Smooth muscle cell (in vitro differentiated cells): ENCODE results near the gene RGMA. TPM values are rescaled to one million over a fixed set of nuclear protein-coding genes. Genes with fewer than 3 reads are reported as not detected.

ENCODE experiments used
- DNase-seq: peaks from one replicate; lab custom pipeline; 2025; ENCODE audit not compliant: unreplicated experiment; lab: John Stamatoyannopoulos, UW
- H2AFZ ChIP-seq: fragments of 200-600 bp; sonication (generic); 2 replicates; pipeline ENCODE4 v1.6.0; 2016; ENCODE audit warnings: antibody characterized with exemption, low read depth, mild to moderate bottlenecking
- H3F3A ChIP-seq: fragments of 200-600 bp; sonication (generic); 2 replicates; pipeline ENCODE4 v1.6.0; 2017; ENCODE audit warnings: antibody characterized with exemption, low read depth
- H3K27ac ChIP-seq: fragments of 200-600 bp; sonication (generic); 2 replicates; pipeline ENCODE4 v1.5.1; 2016; ENCODE audit warnings: low read depth, mild to moderate bottlenecking
- H3K27me3 ChIP-seq: fragments of 200-600 bp; sonication (generic); 2 replicates; pipeline ENCODE4 v1.6.1; 2016; ENCODE audit warnings: low read depth, mild to moderate bottlenecking
- H3K36me3 ChIP-seq: fragments of 200-600 bp; sonication (generic); 2 replicates; pipeline ENCODE4 v1.5.1; 2016; ENCODE audit warnings: low read depth
- H3K4me1 ChIP-seq: fragments of 200-600 bp; sonication (generic); 2 replicates; pipeline ENCODE4 v1.5.1; 2016; ENCODE audit warnings: low read depth
- H3K4me2 ChIP-seq: fragments of 200-600 bp; sonication (generic); 2 replicates; pipeline ENCODE4 v1.6.0; 2016; ENCODE audit warnings: mild to moderate bottlenecking
- H3K4me3 ChIP-seq: fragments of 200-600 bp; sonication (generic); 2 replicates; pipeline ENCODE4 v1.5.1; 2016; ENCODE audit warnings: mild to moderate bottlenecking
- H3K79me2 ChIP-seq: fragments of 200-600 bp; sonication (generic); 2 replicates; pipeline ENCODE4 v1.6.0; 2016; ENCODE audit warnings: low read depth, mild to moderate bottlenecking
- H3K9ac ChIP-seq: fragments of 200-600 bp; sonication (generic); 2 replicates; pipeline ENCODE4 v1.6.0; 2016; ENCODE audit warnings: low read depth
- H3K9me3 ChIP-seq: fragments of 200-600 bp; sonication (generic); replicated peaks from 2 replicates; pipeline ENCODE4 v1.5.1; 2016; ENCODE audit warnings: low read depth
- H4K20me1 ChIP-seq: fragments of 200-600 bp; sonication (generic); 2 replicates; pipeline ENCODE4 v1.6.0; 2016; ENCODE audit warnings: low read depth
- CTCF ChIP-seq: fragments of 200-600 bp; sonication (generic); IDR thresholded peaks from 2 replicates; pipeline ENCODE4 v1.5.1; 2017; ENCODE audit warnings: borderline replicate concordance, mild to moderate bottlenecking, antibody characterized with exemption; ENCODE audit not compliant: insufficient read depth, poor library complexity, severe bottlenecking
- WGBS: methylation state at CpG from one replicate; pipeline ENCODE4 v1.1.7; 2016; ENCODE audit warnings: low lambda C conversion rate; 5-methylcytosine and 5-hydroxymethylcytosine counted together
- polyA plus RNA-seq: library from polyadenylated mRNA; unstranded; fragments of >200 nt; fragmentation: Nextera tagmentation; extraction: Ambion mirVana; gene quantifications from 2 replicates; pipeline ENCODE4 v1.2.1, GENCODE V29; 2016
- total RNA-seq: library from RNA; depleted of rRNA; stranded (reverse); fragments of >200 nt; gene quantifications from 2 replicates; pipeline ENCODE4 v1.2.3, GENCODE V29; 2014

Gene RGMA
- total and polyA plus RNA-seq, 2 experiments from 2014 or later, result 0.04 to 0.35 TPM

- Histone ChIP-seq H4K20me1 (no peaks in the 10 kb centered on the region), H3K9me3 (no peaks in the 10 kb centered on the region), H3K9ac (no peak overlapping the region), H3K36me3 (no peaks in the 10 kb centered on the region), H3F3A (no peaks in the 10 kb centered on the region), H3K4me3 (no peak overlapping the region), H3K27ac (no peak overlapping the region), H3K4me1 (peaks cover 13% of the 10 kb centered on the region), H3K4me2 (no peak overlapping the region), H3K79me2 (no peaks in the 10 kb centered on the region), H3K27me3 (peaks cover 40% of the 10 kb centered on the region), H2AFZ (no peak overlapping the region)
- no peak for TF ChIP-seq CTCF
- no peak for DNase-seq
- 92% methylated on average over 2 of the region's 2 CpGs for WGBS
Observed at GRCh38 chr15:93107646-93108045, 18.6 kb upstream of the RGMA start.

GRCh38 chr15:93105485-93105884 is 16.5 kb upstream of the RGMA start:
- no peak overlapping the region for H3K27ac ChIP-seq
- H3K4me3 ChIP-seq, result no peak overlapping the region
- H3K4me1 ChIP-seq, result peaks cover 13% of the 10 kb centered on the region
- no peaks in the 10 kb centered on the region for H3K9me3 ChIP-seq
- no peak overlapping the region for H2AFZ ChIP-seq
- no peaks in the 10 kb centered on the region for H4K20me1 ChIP-seq
- no peaks in the 10 kb centered on the region for H3F3A ChIP-seq
- 68% methylated on average over 2 of the region's 2 CpGs for WGBS
- H3K79me2 ChIP-seq, result no peaks in the 10 kb centered on the region
- DNase-seq, result no peak
- H3K9ac ChIP-seq, result no peak overlapping the region
- no peaks in the 10 kb centered on the region for H3K36me3 ChIP-seq
- no peak for TF ChIP-seq CTCF
- no peak overlapping the region for H3K4me2 ChIP-seq
- H3K27me3 ChIP-seq, result peaks cover 36% of the 10 kb centered on the region

GRCh38 chr15:93103823-93104222 is 14.8 kb upstream of the RGMA start:
- Histone ChIP-seq H3K79me2 (no peaks in the 10 kb centered on the region), H3K9me3 (no peaks in the 10 kb centered on the region), H3K4me2 (no peak overlapping the region), H2AFZ (no peak overlapping the region), H3K36me3 (no peaks in the 10 kb centered on the region), H3F3A (no peaks in the 10 kb centered on the region), H3K9ac (no peak overlapping the region), H4K20me1 (no peaks in the 10 kb centered on the region), H3K4me3 (no peak overlapping the region), H3K27me3 (peaks cover 19% of the 10 kb centered on the region), H3K4me1 (peaks cover 7% of the 10 kb centered on the region), H3K27ac (no peak overlapping the region)
- WGBS, result 98% methylated on average over 2 of the region's 2 CpGs
- DNase-seq, result no peak
- no peak for TF ChIP-seq CTCF

GRCh38 chr15:93102211-93102610 is 13.2 kb upstream of the RGMA start:
- Histone ChIP-seq H2AFZ (no peak overlapping the region), H3K4me3 (no peak overlapping the region), H3K4me2 (no peak overlapping the region), H4K20me1 (no peaks in the 10 kb centered on the region), H3K36me3 (no peaks in the 10 kb centered on the region), H3K27ac (no peak overlapping the region), H3F3A (no peaks in the 10 kb centered on the region), H3K9me3 (no peaks in the 10 kb centered on the region), H3K9ac (no peak overlapping the region), H3K27me3 (peaks cover 6% of the 10 kb centered on the region), H3K79me2 (no peaks in the 10 kb centered on the region), H3K4me1 (peaks cover 6% of the 10 kb centered on the region)
- WGBS, result 80% methylated on average over 7 of the region's 7 CpGs
- no peak for DNase-seq
- TF ChIP-seq CTCF, result no peak
